ENCODE results near the gene EXD3. TPM values are rescaled to one million over a fixed set of nuclear protein-coding genes. Genes with fewer than 3 reads are reported as not detected.
A peak's percentile ranks its signal among the peaks of the same experiment; 100 is the strongest.

Gene EXD3
- total RNA-seq, 2 experiments from 2014 or later = 20.8 to 27.0 TPM

DNA sequence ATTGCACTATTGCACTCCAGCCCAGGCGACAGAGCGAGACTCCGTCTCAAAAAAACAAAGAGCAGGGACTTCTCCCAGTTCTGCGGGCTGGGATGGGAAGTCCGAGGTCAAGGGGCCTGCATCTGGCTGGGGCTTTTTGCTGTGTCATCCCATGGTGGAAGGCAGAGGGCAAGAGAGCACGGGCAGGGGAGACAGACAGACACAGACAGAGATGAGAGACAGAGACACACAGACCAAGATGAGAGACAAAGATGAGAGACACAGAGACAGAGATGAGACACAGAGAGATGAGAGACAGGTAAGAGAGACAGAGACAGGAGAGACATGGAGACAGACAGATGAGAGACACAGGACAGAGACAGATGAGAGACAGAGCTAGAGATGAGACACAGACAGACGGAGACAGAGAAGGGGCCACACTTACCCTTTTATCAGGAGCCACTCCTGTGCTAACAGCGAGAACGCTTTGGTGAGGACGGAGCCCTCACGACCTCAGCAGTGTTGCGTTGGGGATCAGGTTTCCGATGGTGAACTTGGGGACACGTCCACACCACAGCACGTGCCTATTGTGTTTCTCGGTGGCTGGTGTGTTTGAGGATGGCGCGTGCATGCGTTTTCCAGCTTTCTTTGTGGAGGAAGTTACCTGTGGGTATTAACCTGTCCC is 154.3 kb downstream of the EXD3 start:
- H3K4me3 ChIP-seq (ENCODE audit: low read depth, low read length, poor library complexity, severe bottlenecking) = peak overlapping the region; percentile 65
- peak overlapping the region; percentile 90 for H3K4me2 ChIP-seq (ENCODE audit: low read length)
- no peak overlapping the region for H2AFZ ChIP-seq (ENCODE audit: low read length)
- H4K20me1 ChIP-seq (ENCODE audit: insufficient read depth, low read length) = no peaks in the 10 kb centered on the region
- BruUV-seq (replicated peaks) = TSS peak; percentile 81
- no peaks in the 10 kb centered on the region for H3K9me3 ChIP-seq (ENCODE audit: low read length)
- peaks cover 54% of the 10 kb centered on the region for H3K4me1 ChIP-seq (ENCODE audit: insufficient read depth, low read length, poor library complexity, severe bottlenecking)
- TF ChIP-seq, protein P1, sequence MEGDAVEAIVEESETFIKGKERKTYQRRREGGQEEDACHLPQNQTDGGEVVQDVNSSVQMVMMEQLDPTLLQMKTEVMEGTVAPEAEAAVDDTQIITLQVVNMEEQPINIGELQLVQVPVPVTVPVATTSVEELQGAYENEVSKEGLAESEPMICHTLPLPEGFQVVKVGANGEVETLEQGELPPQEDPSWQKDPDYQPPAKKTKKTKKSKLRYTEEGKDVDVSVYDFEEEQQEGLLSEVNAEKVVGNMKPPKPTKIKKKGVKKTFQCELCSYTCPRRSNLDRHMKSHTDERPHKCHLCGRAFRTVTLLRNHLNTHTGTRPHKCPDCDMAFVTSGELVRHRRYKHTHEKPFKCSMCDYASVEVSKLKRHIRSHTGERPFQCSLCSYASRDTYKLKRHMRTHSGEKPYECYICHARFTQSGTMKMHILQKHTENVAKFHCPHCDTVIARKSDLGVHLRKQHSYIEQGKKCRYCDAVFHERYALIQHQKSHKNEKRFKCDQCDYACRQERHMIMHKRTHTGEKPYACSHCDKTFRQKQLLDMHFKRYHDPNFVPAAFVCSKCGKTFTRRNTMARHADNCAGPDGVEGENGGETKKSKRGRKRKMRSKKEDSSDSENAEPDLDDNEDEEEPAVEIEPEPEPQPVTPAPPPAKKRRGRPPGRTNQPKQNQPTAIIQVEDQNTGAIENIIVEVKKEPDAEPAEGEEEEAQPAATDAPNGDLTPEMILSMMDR (conservative IDR thresholded peaks at IDR 0.05; ENCODE audit: low read length) = no peak
- TF ChIP-seq EZH2phosphoT487 (IDR thresholded peaks at IDR 0.05; ENCODE audit: borderline replicate concordance, low read depth, low read length) = no peak
- DNase-seq (ENCODE audit: low spot score) = peak; percentile 32
- CTCF ChIA-PET (ENCODE audit: unreplicated experiment) = interaction anchor here (0.5 to 0.6 kb wide), 2 partner anchors 30 to 320 kb away, joined by 3 read pairs; no protein-coding TSS in a partner anchor
- H3K9me2 ChIP-seq (ENCODE audit: insufficient read depth, low read length) = no peaks in the 10 kb centered on the region
- intact Hi-C loops (cut with micrococcal nuclease; ENCODE audit: unreplicated experiment) = loop anchor here (1.0 to 2.0 kb wide), 3 partner anchors 9 to 68 kb away; partner anchors contain the start of genes TOR4A and TPRN
- POLR2A ChIA-PET = interaction anchor here (0.6 to 1.2 kb wide), 4 partner anchors 9 to 186 kb away, joined by 3 to 9 read pairs (median 3); partner anchors contain the start of genes NELFB and TOR4A
- peaks cover 77% of the 10 kb centered on the region for H3K36me3 ChIP-seq (ENCODE audit: insufficient read depth, low read length)
- peak overlapping the region; percentile 90 for H3K27ac ChIP-seq (ENCODE audit: low read depth, low read length, poor library complexity, severe bottlenecking)
- peaks cover 18% of the 10 kb centered on the region; the same call in 1 of the 2 replicates for H3K79me2 ChIP-seq (ENCODE audit: insufficient read depth, low read depth, low read length)

DNA sequence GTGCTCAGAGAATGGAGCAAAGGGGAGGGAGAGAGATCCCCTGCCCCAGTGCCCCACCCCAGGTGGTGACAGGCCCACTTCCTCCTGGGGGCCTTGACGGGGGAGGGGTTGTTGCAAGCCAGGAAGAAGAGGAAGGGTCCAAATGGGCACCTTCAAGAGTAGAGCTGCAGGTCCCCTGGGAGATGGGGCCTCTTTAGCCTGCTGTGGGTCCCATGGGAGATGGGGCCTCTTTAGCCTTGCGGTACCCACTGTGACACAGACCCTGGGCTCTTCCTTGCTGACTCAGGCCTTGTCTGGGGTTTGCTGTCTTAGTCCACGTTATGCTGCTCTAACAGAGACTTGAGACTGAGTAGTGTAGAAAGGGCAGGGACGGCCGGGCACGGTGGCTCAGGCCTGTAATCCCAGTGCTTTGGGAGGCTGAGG is 155.0 kb downstream of the EXD3 start:
- H3K4me1 ChIP-seq (ENCODE audit: insufficient read depth, low read length, poor library complexity, severe bottlenecking) = peaks cover 48% of the 10 kb centered on the region
- ChIA-PET CTCF (ENCODE audit: unreplicated experiment) (no interaction called here), POLR2A (no interaction called here)
- H3K79me2 ChIP-seq (ENCODE audit: insufficient read depth, low read depth, low read length) = peaks cover 18% of the 10 kb centered on the region; the same call in 1 of the 2 replicates
- no peak overlapping the region for H2AFZ ChIP-seq (ENCODE audit: low read length)
- BruUV-seq (replicated peaks) = no TSS peak
- peak overlapping the region; percentile 90 for H3K27ac ChIP-seq (ENCODE audit: low read depth, low read length, poor library complexity, severe bottlenecking)
- no peaks in the 10 kb centered on the region for H4K20me1 ChIP-seq (ENCODE audit: insufficient read depth, low read length)
- DNase-seq (ENCODE audit: low spot score) = peak; percentile 98
- no peaks in the 10 kb centered on the region for H3K9me3 ChIP-seq (ENCODE audit: low read length)
- peak overlapping the region; percentile 90 for H3K4me2 ChIP-seq (ENCODE audit: low read length)
- no peak for TF ChIP-seq EZH2phosphoT487 (IDR thresholded peaks at IDR 0.05; ENCODE audit: borderline replicate concordance, low read depth, low read length)
- TF ChIP-seq, protein P1 (conservative IDR thresholded peaks at IDR 0.05; ENCODE audit: low read length) = no peak
- intact Hi-C loops (cut with micrococcal nuclease; ENCODE audit: unreplicated experiment) = loop anchor here (1.0 to 2.0 kb wide), 3 partner anchors 9 to 68 kb away; partner anchors contain the start of genes TOR4A and TPRN
- H3K9me2 ChIP-seq (ENCODE audit: insufficient read depth, low read length) = no peaks in the 10 kb centered on the region
- peak overlapping the region; percentile 65 for H3K4me3 ChIP-seq (ENCODE audit: low read depth, low read length, poor library complexity, severe bottlenecking)
- peaks cover 75% of the 10 kb centered on the region for H3K36me3 ChIP-seq (ENCODE audit: insufficient read depth, low read length)
